GM19035 (cell line): ENCODE measurements around the gene GRM4.
"Not testable (repeated sequence)": the region's sequence is repeated elsewhere in the genome, so short reads cannot be mapped to it uniquely, and the experiment has no call there.

Experiments used
- ATAC-seq: cut with Tn5 transposase; IDR thresholded peaks from one replicate; pipeline ENCODE4 v1.9.1; 2021; ENCODE audit not compliant: unreplicated experiment

Gene GRM4

GRCh38 chr6:34146021-34146782 lies at the start of gene GRM4:
Gene GRM4, minus strand, starts transcription at chr6:34146087. Its CDS starts 12,591 bp downstream, at chr6:34133496.
- ATAC-seq, result no peak

GRCh38 chr6:34194772-34195171 lies 48.9 kb upstream of the GRM4 start:
- ATAC-seq, result no peak

GRCh38 chr6:34190504-34191122 lies 44.7 kb upstream of the GRM4 start:
- ATAC-seq, result no peak

GRCh38 chr6:34189806-34190503 lies 44.1 kb upstream of the GRM4 start:
- no peak for ATAC-seq

- not testable (repeated sequence) for ATAC-seq
Measured at GRCh38 chr6:34184726-34185125, 38.8 kb upstream of the GRM4 start.

GRCh38 chr6:34182751-34183531 lies 37.1 kb upstream of the GRM4 start:
- ATAC-seq, result no peak

GRCh38 chr6:34181908-34182307 lies 36.0 kb upstream of the GRM4 start:
- ATAC-seq, result no peak

GRCh38 chr6:34179106-34179720 lies 33.3 kb upstream of the GRM4 start:
- no peak for ATAC-seq

GRCh38 chr6:34178357-34179105 lies 32.6 kb upstream of the GRM4 start:
- no peak for ATAC-seq

- no peak for ATAC-seq
Measured at GRCh38 chr6:34177181-34177591, 31.3 kb upstream of the GRM4 start.

- no peak for ATAC-seq
Measured at GRCh38 chr6:34176261-34177031, 30.6 kb upstream of the GRM4 start.

GRCh38 chr6:34174846-34175399 lies 29.0 kb upstream of the GRM4 start:
- no peak for ATAC-seq

- no peak for ATAC-seq
Measured at GRCh38 chr6:34172961-34173775, 27.3 kb upstream of the GRM4 start.

GRCh38 chr6:34170346-34170745 lies 24.5 kb upstream of the GRM4 start:
- ATAC-seq, result no peak

GRCh38 chr6:34169897-34170296 lies 24.0 kb upstream of the GRM4 start:
- ATAC-seq, result no peak

- no peak for ATAC-seq
Measured at GRCh38 chr6:34161857-34162515, 16.1 kb upstream of the GRM4 start.

GRCh38 chr6:34159844-34160243 lies 14.0 kb upstream of the GRM4 start:
- no peak for ATAC-seq

GRCh38 chr6:34158876-34159275 lies 13.0 kb upstream of the GRM4 start:
- no peak for ATAC-seq
